A673 (cell line): Measurements from ENCODE around the gene BEGAIN.

Experiments
- CTCF ChIP-seq: fragments of 300-800, 200-600 bp; sonication (generic); conservative IDR thresholded peaks from 2 replicates; pipeline ENCODE4 v1.5.1; 2017; ENCODE audit warnings: low read depth, mild to moderate bottlenecking, antibody characterized with exemption, low read length, moderate library complexity, mixed read lengths
- EZH2 ChIP-seq: fragments of 200-600 bp; sonication (generic); IDR thresholded peaks from 2 replicates; pipeline ENCODE4 v1.6.1; 2017; ENCODE audit warnings: borderline replicate concordance, low read depth, mild to moderate bottlenecking, mixed read lengths, antibody characterized with exemption, low read length; ENCODE audit not compliant: poor library complexity, severe bottlenecking

DNA sequence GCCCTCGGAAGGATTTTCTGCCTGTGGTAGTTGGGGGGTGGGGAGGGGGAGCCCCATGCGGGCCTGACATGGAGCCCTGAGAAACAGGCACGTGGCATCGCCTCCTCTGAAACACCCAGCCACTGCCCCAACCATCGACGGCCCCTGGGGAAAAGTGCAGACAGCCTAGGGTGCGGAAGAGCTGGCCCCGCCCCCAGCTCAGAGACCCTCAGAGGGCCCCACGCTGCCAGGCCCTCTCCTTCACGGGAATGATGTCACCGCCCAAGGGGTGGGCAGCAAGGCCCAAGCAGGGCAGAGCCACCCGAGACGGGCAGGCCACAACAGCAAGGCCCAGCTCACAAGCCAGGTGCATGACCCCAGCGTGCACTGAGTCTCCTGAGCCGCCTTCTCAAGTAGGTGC, 26.2 kb downstream of the BEGAIN start:
- TF ChIP-seq CTCF = no peak
- TF ChIP-seq EZH2 = no peak
